GM12878 (cell line): ENCODE measurements around the gene NOC2L.

Source experiments
- CTCF ChIP-seq, 3 experiments: IDR thresholded peaks in 2 of 3; conservative IDR thresholded peaks in 1 of 3; 2 replicates each; pipeline ENCODE4 v1.5.1; 2011; ENCODE audit warnings: low read depth in 3 of 3, low read length in 3 of 3, mild to moderate bottlenecking in 3 of 3, control low read depth in 2 of 3, moderate library complexity in 2 of 3, inconsistent platforms in 1 of 3, mixed read lengths in 1 of 3; ENCODE audit not compliant: control insufficient read depth in 2 of 3, insufficient read depth in 1 of 3; ENCODE audit errors: extremely low read depth in 1 of 3
- NBN ChIP-seq: fragments of 450-650 bp; IDR thresholded peaks from 2 replicates; pipeline ENCODE4 v1.6.1; 2016
- POLR2AphosphoS5 ChIP-seq: IDR thresholded peaks from 2 replicates; pipeline ENCODE4 v1.6.1; 2011; ENCODE audit warnings: mild to moderate bottlenecking, low read length, inconsistent platforms
- ZNF24 ChIP-seq: fragments of 450-650 bp; IDR thresholded peaks from 2 replicates; pipeline ENCODE4 v1.6.1; 2017; ENCODE audit warnings: antibody characterized with exemption, mild to moderate bottlenecking

GRCh38 chr1:935751-936231, 23.3 kb downstream of the NOC2L start:
- TF ChIP-seq NBN (no peak), POLR2AphosphoS5 (no peak), CTCF (IDR thresholded peaks at IDR 0.05 in 2 of 3, conservative IDR thresholded peaks at IDR 0.05 in 1 of 3; ENCODE audit: control insufficient read depth in 2 of 3, extremely low read depth in 1 of 3, insufficient read depth in 1 of 3, low read depth in 3 of 3, low read length in 3 of 3) (no peak), ZNF24 (no peak)
